Neural crest cell (in vitro differentiated cells): ENCODE measurements around the gene P2RX5. TPM values are rescaled to one million over a fixed set of nuclear protein-coding genes. Genes with fewer than 3 reads are reported as not detected.
"Not testable (repeated sequence)": the region's sequence is repeated elsewhere in the genome, so short reads cannot be mapped to it uniquely, and the experiment has no call there.

Experiments
- DNase-seq: peaks from one replicate; pipeline ENCODE4 v3.0.0; 2021; ENCODE audit warnings: low read depth, mixed read lengths, low spot score
- H3K27ac Mint-ChIP-seq: one replicate; pipeline ENCODE4 v1.8.0; 2021; ENCODE audit warnings: mild to moderate bottlenecking, mixed read lengths; ENCODE audit not compliant: unreplicated experiment
- H3K27me3 Mint-ChIP-seq: 2 replicates; pipeline ENCODE4 v1.8.0; 2021; ENCODE audit warnings: low read depth, mild to moderate bottlenecking, mixed read lengths
- H3K36me3 Mint-ChIP-seq: 2 replicates; pipeline ENCODE4 v1.8.0; 2021; ENCODE audit warnings: low read depth, mild to moderate bottlenecking, mixed read lengths
- H3K4me1 Mint-ChIP-seq: 2 replicates; pipeline ENCODE4 v1.8.0; 2021; ENCODE audit warnings: mixed read lengths
- H3K4me3 Mint-ChIP-seq: one replicate; pipeline ENCODE4 v1.8.0; 2021; ENCODE audit warnings: mild to moderate bottlenecking, mixed read lengths
- H3K9me3 Mint-ChIP-seq: 2 replicates; pipeline ENCODE4 v1.8.0; 2021; ENCODE audit warnings: mixed read lengths
- total RNA-seq: library from RNA; stranded (reverse); gene quantifications from 2 replicates; pipeline ENCODE4 v1.2.1, GENCODE V29; 2021
- TF ChIP-seq, protein P1 (sequence below): fragments of 200-600 bp; sonication (generic); conservative IDR thresholded peaks from 2 replicates; pipeline ENCODE4 v1.5.0; 2021; ENCODE audit warnings: antibody characterized with exemption, mild to moderate bottlenecking

The P2RX5 gene
- total RNA-seq, 1 donor from 2014 or later, result 1.6 TPM

DNA sequence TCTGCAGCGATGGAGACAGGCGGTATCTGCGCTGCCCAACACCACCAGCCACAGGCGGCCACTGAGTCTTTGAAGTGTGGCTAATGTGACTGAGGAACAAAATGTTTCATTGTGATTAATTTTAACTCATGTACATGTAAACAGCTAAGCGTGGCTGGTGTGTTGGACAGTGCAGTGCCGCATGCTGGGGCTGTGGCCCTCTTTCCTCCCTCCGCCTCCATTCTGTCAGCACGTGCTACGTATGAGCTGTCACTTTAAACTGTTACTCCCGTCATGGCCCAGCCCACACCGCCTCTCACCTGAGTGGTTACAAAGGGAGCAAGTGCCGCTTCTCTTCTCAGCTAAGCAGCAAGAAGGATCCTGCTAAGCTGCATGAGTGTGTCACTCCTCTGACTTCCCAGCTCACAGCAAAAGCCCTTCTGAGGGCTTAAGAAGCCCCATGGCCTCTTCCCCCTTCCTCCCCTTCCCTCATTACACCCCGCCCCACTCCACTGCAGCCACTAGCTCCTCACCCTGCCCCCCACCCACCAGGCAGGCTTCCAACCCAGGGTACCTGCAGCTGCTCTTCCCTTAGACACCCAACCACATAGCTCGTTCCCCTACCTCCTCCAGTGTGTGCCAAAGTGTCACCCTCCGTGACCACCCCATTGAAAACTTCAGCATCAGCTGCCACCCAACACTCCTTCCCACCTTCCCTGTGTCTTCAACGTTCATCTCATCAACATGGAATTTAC lies 42.8 kb upstream of the P2RX5 start:
- Mint-ChIP-seq H3K9me3 (no peaks in the 10 kb centered on the region), H3K4me3 (no peak overlapping the region), H3K36me3 (no peaks in the 10 kb centered on the region), H3K27ac (no peak overlapping the region), H3K27me3 (peaks cover 14% of the 10 kb centered on the region), H3K4me1 (peaks cover 16% of the 10 kb centered on the region)
- TF ChIP-seq, protein P1, sequence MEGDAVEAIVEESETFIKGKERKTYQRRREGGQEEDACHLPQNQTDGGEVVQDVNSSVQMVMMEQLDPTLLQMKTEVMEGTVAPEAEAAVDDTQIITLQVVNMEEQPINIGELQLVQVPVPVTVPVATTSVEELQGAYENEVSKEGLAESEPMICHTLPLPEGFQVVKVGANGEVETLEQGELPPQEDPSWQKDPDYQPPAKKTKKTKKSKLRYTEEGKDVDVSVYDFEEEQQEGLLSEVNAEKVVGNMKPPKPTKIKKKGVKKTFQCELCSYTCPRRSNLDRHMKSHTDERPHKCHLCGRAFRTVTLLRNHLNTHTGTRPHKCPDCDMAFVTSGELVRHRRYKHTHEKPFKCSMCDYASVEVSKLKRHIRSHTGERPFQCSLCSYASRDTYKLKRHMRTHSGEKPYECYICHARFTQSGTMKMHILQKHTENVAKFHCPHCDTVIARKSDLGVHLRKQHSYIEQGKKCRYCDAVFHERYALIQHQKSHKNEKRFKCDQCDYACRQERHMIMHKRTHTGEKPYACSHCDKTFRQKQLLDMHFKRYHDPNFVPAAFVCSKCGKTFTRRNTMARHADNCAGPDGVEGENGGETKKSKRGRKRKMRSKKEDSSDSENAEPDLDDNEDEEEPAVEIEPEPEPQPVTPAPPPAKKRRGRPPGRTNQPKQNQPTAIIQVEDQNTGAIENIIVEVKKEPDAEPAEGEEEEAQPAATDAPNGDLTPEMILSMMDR, result no peak
- no peak for DNase-seq

DNA sequence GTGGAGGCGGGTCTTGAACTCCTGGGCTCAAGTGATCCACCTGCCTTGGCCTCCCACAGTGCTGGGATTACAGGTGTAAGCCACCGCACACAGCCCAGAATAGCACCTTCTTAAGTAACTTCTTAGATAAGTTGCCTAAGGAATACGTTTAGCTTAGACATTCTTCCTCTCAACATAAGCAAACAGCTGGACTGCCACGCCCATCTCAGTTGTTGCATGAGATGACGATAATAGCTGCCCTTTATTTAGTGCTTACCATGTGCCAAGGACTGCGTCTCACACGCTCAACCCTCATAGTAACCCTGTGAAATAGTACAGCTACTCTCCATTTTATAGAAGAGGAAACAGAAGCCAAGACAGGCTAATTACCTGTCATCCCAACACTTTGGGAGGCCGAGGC lies 39.6 kb upstream of the P2RX5 start:
- Mint-ChIP-seq H3K36me3 (no peaks in the 10 kb centered on the region), H3K27me3 (peaks cover 14% of the 10 kb centered on the region), H3K4me3 (no peak overlapping the region), H3K9me3 (no peaks in the 10 kb centered on the region), H3K4me1 (peaks cover 24% of the 10 kb centered on the region), H3K27ac (no peak overlapping the region)
- DNase-seq, result no peak
- TF ChIP-seq, protein P1, result no peak

DNA sequence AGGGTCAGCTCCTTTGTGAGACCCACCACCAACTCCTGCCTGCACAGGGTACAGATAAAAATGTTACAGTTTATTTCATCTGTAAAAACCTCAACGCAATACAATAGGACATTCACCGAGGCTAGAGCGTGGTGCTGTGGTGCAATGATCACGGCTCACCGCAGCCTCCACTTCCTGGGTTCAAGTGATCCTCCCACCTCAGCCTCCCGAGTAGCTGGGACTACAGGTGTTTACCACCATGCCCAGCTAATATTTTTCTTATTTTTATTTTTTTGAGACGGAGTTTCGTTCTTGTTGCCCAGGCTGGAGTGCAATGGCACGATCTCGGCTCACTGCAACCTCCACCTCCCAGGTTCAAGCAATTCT lies 38.9 kb upstream of the P2RX5 start:
- H3K4me3 Mint-ChIP-seq, H3K9me3 Mint-ChIP-seq, H3K27ac Mint-ChIP-seq, H3K36me3 Mint-ChIP-seq, DNase-seq: not testable (repeated sequence)
- Mint-ChIP-seq H3K27me3 (peaks cover 14% of the 10 kb centered on the region), H3K4me1 (peaks cover 24% of the 10 kb centered on the region)

DNA sequence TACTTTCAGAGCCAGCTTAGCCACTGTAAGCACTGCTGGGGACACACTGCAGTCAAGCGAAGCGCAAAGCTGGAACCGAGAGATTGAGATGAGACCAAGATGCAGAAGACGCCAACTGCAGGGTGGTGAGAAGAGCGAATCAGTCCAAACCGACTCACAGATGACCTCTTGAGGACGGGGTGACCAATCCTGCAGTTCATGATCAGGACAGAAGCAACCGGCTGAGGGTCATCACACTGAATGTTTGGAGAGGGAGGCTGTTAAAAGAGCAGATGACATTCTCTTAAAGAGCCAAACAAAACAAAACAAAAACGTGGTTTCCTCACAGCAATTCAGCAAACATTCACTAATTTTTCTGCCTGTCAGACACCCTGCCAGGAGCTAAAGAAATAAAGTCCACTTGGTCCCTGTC lies 36.3 kb upstream of the P2RX5 start:
- peak overlapping the region; percentile 44 for H3K4me3 Mint-ChIP-seq
- H3K9me3 Mint-ChIP-seq, result no peaks in the 10 kb centered on the region
- H3K36me3 Mint-ChIP-seq, result peaks cover 4% of the 10 kb centered on the region
- peaks cover 12% of the 10 kb centered on the region for H3K4me1 Mint-ChIP-seq
- peaks cover 4% of the 10 kb centered on the region for H3K27me3 Mint-ChIP-seq
- no peak overlapping the region for H3K27ac Mint-ChIP-seq
- TF ChIP-seq, protein P1, result no peak
- DNase-seq, result no peak

DNA sequence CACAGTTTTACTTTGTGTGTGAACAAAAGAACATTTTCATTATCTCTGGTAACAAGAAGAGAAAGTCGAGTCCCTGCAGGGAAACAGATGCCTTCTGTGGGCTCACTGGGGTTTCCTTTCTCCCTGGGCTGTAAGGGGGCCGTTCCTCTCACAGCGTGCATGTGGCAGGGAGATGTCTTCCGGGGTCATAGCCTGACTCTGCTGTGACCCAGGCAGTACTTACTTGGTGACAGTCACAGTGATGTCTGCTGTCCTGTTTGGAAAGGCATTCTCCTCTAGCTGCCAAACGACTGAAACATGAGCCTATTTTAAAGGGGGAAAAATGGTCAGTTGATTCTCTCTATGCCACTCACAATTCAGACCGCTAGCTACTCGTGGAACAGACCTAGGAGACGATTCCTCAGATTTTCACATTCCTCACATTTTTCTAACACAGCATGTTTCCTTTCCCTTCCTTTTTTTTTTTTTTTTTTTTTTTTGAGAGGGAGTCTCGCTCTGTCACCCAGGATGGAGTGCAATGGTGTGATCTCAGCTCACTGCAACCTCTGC lies 35.0 kb upstream of the P2RX5 start:
- no peak for DNase-seq
- H3K4me1 Mint-ChIP-seq, result peaks cover 19% of the 10 kb centered on the region
- no peaks in the 10 kb centered on the region for H3K27me3 Mint-ChIP-seq
- TF ChIP-seq, protein P1, result no peak
- peak overlapping the region; percentile 49 for H3K4me3 Mint-ChIP-seq
- H3K9me3 Mint-ChIP-seq, result no peaks in the 10 kb centered on the region
- no peak overlapping the region for H3K27ac Mint-ChIP-seq
- H3K36me3 Mint-ChIP-seq, result peaks cover 9% of the 10 kb centered on the region

DNA sequence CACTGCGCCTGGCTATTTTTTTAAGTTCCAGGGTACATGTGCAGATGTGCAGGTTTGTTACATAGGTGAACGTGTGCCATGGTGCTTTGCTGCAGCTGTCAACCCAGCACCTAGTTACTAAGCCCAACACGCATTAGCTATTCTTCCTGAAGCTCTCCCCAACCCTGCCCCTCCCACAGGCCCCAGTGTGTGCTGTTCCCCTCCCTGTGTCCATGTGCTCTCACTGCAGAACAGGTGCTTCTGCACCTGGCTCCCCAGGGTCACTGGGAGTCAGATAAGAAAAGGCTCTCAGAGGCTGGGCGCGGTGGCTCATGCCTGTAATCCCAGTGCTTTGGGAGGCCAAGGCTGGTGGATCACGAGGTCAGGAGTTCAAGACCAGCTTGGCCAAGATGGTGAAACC lies 33.9 kb upstream of the P2RX5 start:
- Mint-ChIP-seq H3K4me1 (peaks cover 30% of the 10 kb centered on the region), H3K27ac (no peak overlapping the region), H3K9me3 (no peaks in the 10 kb centered on the region), H3K36me3 (peaks cover 13% of the 10 kb centered on the region), H3K27me3 (no peaks in the 10 kb centered on the region), H3K4me3 (no peak overlapping the region)
- no peak for DNase-seq
- TF ChIP-seq, protein P1, result no peak

DNA sequence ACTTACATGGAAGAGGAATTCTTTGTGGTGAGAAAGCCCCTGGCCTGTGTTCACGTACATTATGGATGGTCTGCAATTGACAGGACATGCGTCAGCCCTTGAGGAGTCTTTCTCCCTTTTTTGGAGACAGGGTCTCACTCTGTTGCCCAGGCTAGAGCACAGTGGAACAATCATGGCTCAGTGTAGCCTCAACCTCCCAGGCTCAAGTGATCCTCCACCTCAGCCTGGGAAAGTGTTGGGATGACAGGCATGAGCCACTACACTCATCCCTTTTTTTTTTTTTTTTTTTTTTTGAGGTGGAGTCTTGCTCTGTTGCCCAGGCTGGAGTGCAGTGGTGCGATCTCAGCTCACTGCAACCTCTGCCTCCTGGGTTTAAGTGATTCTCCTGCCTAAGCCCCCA lies 32.1 kb upstream of the P2RX5 start:
- not testable (repeated sequence) for H3K27me3 Mint-ChIP-seq, H3K4me3 Mint-ChIP-seq

More for the DNA sequence above, 32.1 kb upstream of the P2RX5 start:
- Mint-ChIP-seq H3K4me1 (peaks cover 39% of the 10 kb centered on the region), H3K36me3 (peaks cover 16% of the 10 kb centered on the region)
- H3K27ac Mint-ChIP-seq, DNase-seq, H3K9me3 Mint-ChIP-seq: not testable (repeated sequence)
